M059J (cell line): ENCODE results near the gene NAA35. TPM values are rescaled to one million over a fixed set of nuclear protein-coding genes. Genes with fewer than 3 reads are reported as not detected.
"Not testable (repeated sequence)": the region's sequence is repeated elsewhere in the genome, so short reads cannot be mapped to it uniquely, and the experiment has no call there.

Experiments used
- DNase-seq: peaks from one replicate; pipeline ENCODE4 v3.0.0-alpha.2; 2012; ENCODE audit warnings: low read depth
- total RNA-seq: library from RNA; depleted of rRNA; stranded (reverse); fragments of >200 nt; shearing (Covaris generic); gene quantifications from 2 replicates; pipeline ENCODE4 v1.2.3, GENCODE V29; 2014

Gene NAA35
- total RNA-seq, 1 experiment from 2014 or later: 28.1 TPM

DNA sequence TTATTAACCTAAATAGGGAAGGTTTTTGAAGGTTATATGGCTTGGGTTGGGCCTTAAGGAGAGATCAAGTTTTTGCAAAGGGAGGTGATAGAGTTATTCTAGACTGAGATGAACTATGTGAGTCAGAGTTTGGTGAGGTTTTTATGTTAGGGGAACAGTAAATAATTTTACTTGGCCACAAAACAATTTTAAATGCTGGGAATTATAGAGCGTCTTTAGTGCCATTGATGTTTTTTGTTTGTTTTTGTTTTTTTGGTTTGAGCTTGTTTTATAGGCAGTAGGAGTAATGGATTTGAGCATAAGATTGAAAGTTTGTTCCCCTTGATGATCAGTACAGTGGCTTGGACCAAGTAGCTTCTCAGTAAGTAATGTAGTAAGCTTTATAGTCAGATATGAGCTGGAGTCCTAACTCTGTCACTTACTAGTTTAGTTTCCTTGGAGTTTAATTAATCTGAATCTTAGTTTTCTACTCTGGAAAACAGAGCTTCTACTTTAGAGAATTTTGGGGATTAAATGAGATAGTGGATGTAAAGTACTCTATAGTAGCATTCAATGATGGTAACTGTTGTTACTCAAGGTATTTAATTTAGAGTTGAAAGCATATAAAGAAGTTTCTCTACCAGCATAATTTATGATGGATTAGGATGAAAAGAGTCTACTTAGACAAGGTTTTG lies 2.9 kb downstream of the NAA35 start:
- DNase-seq: no peak

DNA sequence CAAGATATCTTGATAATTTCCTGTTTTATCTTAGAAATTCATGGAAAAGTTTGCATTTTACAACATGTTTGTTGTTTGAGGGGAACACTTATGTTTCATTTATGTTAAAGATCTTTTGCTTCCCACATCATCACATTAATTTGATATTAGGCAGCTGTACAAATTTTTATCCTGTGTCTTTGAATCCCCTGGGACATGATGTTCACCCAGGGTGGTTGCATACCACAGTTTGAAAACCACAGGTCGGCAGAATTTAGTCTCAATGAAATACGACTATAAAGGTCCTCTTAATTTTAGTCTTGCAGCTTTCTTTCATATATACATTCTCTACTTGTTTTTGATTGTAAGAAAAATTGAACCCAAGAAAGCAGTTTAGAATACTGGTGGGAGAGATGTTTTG lies 3.7 kb downstream of the NAA35 start:
- no peak for DNase-seq

DNA sequence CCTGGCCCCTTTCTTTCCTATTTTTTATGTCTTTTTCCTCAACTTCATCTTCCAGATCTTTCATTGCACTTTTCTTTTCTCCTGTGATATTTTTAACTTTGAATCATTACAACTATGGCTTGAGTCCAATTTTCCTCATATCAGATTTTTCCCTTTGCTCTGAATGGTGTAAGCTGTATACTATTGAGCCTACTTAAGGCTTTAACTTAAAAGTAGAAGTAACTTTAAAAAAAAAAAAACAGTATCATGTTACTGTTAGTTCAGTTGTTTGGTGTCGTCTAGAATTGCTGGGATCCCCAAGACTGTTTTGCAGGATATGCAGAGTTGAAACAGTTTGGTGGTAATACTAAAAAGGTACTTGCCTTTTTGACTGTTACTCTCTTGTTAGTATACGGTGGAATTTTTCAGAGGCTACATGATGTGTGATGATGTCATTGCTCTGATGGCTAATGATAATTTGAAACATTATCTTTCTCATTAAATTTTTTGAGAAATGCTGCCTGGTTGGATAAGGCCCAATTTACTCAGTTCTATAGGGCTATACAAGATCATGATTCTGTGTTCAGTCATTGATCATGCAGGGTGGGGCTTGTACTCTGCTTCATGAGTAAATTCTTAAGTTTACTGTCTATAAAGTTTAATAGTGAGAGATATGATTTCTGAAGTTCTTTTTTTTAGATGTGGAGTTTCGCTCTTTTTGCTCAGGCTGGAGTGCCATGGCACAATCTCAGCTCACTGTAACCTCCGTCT lies 8.8 kb downstream of the NAA35 start:
- DNase-seq: no peak

DNA sequence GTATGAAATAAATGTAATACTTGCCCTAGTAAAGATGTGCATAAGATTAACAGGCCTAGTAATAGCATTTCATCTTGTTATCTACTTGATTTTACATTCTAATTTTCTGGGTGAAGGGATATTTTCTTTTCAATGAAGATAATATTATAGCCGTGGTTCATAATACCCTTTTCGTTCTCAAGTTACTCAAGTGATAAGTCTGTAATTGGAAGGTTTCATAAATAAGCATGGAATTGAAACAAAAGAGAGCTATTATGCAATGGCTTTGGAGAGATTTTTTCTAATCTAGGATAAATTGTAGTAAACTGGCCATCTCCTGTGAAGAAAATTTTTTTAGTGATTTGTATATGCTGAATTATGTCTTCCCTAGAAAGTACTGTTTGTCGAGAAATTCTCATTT lies 19.0 kb downstream of the NAA35 start:
- DNase-seq: no peak

DNA sequence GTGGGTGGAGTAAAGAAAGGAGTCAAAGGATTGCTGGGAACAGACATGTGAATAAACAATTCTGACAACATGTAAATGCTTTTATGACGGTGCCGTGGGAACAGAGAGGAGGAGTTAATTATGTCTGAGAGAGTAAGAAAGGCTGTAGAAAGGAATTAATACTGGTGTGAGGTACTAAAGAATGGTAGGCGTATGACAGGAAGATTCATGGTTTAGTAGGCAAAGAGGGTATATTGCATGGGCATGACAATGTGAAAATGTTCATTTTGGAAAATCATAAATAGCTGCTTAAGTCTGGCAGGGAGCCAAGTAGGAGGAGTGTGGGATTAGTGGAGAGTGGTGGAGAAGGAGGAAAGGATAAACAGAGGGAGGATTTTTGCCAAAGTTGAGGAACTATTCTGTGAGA lies 19.7 kb downstream of the NAA35 start:
- peak; percentile 11 for DNase-seq

DNA sequence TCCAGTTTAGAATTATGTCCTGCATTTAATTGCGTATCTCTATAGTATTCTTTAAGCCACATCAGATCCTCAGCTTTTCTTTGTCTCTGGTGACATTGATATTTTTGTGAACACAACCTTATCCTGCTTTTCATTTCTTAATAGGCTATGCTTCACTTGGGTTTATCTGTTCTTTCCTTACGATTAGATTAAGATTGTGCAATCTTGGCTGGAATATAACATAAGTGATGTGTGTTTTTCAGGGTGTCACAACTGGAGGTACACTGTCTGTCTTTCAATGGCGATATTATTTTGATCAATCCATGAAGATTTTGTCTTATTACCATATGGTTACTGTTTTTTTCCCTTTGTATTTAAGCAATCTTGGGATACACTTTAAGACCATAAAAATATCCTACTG lies 23.6 kb downstream of the NAA35 start:
- DNase-seq: no peak

DNA sequence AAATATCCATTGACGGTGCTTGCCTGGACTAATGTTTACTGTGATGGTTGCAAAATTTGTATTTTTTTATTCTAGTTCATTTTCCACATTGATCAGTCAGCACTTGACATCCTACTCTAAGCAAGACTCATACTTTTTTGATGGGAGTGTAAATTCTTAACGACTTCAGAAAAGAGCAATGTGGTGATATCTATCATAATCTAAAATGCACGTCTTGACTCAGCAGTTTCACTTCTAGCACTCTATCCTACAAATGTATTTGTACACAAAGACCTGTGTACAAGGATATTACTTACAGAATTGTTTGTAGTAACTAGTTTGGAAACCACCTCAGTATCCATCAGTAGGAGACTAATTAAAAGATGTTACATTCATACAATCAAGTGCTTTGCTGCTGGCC lies 24.0 kb downstream of the NAA35 start:
- DNase-seq: no peak

DNA sequence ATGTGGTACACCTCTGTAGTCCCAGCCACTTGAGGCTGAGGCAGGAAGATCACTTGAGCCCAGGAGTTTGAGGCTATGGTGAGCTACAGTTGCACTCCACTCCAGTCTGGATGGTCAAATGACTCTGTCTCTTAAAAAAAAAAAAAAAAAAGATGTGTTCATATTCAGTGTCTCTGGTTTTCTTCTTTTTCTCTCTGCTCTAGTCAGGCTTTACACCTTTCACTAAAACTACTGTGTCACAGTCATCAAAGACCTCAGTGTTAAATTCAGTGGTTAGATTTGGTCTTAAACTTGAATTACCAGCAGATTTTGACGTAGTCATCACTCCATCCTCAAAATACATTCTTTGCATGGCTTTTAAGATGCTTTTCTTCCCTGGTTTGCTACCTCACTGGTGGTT lies 28.8 kb downstream of the NAA35 start:
- DNase-seq: no peak

DNA sequence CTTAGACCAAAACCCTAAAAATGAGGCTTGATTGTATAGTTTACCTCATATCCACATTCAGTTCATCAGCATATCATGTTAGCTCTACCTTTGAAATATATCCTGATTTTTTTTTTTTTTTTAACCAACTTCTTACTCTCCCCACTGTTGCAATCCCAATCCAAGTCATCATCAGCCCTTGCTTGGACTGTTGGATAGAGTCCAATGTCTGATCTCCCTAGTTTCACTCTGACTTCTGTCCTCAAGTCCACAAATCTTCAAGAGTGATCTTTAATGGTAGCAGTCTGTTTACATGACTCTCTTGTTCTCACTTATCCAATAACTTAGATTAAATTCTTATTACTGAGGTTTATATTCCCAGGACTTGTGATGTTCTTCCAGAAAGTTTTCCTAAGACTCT lies 30.8 kb downstream of the NAA35 start:
- peak; percentile 9 for DNase-seq

DNA sequence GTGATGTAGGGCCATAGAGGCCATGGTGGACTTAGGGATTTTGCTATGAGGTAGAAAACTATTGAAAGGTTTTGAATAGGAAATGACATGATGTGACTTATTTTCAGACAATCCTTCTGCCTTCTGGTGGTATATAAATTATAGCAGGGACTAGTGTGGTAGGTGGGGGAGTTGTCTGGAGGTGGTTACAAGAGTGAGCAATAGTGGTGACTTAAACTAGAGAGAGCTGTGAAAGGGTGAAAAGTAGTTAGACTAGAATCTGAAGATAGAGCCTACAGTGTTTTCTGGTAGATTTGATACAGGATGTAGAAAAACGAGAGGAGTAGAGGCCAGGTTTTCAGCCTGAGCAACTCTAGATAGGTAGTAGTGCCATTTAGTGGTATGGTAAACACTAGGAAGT lies 32.3 kb downstream of the NAA35 start:
- DNase-seq: no peak

DNA sequence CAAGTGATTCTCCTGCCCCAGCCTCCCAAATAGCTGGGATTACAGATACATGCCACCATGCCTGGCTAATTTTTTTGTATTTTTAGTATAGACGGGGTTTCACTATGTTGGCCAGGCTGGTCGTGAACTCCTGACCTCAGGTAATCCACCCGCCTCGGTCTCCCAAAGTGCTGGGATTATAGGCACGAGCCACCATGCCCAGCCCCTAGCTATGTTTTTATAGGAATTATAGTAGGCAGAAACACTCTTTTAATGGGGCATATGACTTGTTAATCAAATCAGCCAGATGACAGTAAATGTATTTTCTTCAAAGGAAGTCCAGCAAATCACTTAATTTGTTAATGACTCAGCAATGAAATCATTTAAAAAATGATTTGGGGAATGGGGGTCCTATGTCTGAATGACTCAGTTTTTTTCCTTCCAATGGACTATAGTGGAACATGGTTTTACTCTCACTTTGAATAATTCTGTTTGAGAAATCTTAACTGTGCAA lies 33.2 kb downstream of the NAA35 start:
- DNase-seq: not testable (repeated sequence)

DNA sequence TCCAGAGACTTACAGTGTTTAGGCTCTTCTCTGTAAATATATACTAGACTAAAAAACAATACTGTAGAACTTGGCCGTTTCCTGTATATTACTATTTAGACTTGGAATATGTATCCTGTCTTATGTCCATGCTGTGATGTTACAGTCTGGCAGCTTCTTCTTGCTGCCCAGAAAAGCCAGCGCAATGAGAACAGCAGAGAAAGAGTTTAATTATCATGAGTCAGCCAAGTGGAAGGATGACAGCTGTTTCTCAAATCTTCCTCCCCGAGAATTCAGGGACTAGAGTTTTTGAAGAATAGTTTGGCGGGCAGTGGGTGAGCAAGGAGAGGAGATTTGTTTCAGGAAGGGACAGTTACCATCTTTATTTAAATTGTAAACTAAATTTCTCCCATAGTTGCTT lies 37.5 kb downstream of the NAA35 start:
- DNase-seq: no peak

DNA sequence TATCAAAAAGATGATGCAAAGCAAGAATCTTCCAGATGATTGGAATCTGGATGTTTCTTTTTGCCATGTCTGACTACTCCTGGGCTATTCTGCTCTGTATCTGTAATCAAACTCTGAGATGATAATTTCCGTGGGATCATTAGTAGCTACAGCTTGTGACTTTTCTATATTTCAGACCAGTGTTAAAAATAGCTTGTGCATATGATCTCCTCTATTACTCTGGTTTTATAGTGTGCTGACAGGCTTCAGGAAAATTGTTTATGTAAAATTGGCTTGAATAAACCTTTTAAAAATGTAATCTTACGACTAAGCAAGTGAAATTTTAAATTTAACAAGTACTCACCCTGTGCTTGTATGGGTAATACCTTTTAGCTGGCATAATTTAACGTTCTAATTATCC lies 40.4 kb downstream of the NAA35 start:
- DNase-seq: no peak

DNA sequence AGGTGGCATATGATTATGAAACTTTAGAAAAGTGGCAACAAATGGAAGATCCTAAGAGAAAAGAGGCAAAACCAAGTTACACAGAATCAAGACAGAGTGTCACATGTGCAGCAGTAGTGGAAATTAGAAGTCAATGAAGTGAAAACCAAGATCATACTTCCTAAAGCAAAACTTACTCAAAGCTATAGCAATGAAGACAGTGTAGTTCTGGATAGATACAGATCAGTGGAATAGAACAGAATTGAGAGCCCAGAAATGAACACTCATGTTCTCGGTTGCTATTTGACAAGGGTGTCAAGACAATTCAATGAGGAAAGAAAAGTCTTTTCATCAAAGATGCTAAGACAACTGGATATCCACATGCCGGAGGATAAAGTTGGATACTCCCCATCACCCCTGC lies 43.5 kb downstream of the NAA35 start:
- DNase-seq: no peak

DNA sequence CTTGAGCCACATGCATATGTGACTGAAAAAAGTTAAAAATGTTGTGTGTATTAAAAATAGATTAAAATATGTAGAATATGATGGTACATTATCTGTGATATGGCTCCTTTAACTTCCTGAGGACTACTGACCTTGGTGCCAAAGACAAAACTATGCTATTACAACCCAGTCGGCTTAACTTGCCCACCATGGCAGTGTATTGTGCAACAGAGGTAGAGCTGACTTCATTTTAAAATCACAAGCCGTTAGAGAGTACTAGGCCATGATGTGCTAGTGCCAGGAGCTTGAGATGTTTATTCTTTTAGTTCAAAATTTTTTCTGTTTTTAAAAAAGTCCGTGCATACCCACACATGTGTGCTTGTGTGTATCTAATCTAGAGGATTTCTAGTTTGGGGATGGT lies 46.3 kb downstream of the NAA35 start:
- DNase-seq: no peak

DNA sequence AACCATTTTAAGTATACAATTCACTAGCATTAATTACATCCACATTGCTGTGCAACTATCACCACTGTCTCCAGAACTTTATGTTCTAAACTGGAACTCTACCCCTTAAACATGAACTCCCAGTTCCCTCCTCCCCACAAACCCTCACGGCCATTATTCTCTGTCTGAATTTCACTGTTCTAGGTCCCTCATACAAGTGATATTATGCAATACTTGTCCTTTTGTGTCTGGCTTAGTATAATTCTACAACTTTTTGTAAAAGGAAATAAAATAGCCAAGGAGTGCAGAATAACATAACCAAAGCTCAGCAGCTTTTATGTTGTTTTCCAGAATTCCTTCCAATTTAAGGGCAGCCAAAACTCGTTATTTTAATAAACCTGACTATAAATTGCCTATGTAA lies 53.2 kb downstream of the NAA35 start:
- DNase-seq: no peak

DNA sequence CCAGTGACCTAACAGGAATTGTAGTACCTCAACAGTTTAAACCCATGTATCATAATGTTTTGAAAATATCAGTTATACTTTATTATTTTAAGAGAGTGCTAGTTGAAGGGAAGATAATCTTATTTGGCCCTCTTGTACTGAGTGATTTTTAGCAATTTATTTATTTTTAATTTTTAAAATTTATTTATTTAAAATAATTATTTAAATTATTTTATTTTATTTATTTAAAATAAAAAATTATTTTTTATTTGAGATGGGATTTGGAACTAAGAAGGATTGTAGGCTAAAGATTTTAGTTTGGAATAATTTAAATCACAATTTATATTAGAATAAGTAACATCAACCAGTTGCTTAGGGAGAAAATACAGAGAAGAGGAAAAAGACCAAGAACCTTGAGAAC lies 54.2 kb downstream of the NAA35 start:
- no peak for DNase-seq

DNA sequence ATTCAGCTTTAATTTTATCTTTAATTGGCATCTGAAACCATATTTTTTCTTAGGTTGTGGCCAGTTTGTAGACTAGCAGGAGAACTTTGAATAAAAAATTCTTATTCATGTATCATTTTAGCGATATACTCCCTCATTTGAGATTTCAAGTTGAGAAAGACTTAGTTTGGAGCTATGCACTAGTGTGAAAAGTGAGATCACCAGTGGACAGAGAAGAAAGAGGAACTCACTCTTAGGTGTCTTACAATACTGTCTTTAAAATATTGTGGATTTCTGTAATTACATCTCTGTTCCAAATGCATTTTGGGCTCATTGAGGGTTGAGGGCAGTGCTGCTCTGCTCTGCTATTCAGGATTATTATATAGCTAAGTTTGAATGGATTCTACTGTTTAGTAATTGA lies 54.7 kb downstream of the NAA35 start:
- DNase-seq: no peak

DNA sequence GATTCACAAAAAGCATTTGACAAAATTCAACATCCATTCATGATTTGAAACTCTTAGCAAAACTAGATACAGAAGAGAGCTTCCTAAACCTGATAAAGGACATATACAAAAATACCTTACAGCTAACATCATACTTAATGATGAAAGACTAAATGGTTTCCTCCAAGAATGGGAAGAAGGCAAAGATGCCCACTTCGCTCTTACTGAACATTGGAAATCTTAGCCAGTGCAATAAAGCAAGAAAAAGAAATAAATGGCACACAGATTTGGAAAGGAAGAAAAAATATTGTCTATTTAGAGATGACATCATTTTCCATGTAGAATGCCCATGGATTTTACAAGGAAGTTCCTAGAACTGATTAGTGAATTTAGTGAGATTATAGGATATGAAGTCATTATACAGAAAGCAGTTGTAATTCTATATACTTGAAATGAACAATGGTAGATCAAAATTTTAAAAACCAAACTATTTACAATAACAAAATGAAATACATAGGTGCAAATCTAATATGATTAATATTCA lies 64.4 kb downstream of the NAA35 start:
- no peak for DNase-seq

DNA sequence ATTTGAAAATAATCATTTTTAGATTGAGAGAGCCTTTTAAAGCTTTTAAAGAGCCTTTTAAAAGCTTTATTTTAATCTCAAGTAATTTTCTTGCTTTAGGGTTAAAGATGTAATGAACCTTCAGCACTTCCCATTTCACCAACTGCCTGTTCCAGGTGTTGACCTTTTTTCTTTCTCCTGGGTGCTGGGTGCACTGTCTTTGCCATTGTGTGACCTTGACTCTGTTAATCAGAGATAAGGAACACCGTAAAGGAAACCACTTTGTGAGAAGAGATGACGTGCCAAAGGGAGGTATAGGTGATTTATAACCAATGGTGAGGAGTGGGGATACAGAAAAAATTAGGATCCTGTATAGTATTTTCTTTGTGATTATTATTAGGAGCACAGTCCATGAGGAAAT lies 68.2 kb downstream of the NAA35 start:
- no peak for DNase-seq

DNA sequence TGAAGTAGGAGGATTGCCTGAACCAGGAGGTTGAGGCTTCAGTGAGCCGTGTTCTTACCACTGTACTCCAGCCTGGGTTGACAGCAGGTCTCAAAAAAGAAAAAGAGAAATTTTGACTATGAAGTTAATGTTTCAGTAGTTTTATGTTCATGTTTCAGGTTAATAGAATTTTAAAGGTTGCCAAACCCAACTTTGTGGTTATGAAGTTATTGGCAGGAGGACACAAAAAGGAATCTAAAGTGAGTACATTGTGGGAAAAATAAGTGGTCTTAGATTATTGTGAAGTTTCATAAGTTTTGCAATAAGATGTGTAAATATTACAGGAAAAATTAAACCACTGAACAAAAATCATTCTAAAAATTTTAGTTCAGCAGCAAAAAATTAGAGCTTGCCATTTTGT lies 79.8 kb downstream of the NAA35 start:
- DNase-seq: no peak

DNA sequence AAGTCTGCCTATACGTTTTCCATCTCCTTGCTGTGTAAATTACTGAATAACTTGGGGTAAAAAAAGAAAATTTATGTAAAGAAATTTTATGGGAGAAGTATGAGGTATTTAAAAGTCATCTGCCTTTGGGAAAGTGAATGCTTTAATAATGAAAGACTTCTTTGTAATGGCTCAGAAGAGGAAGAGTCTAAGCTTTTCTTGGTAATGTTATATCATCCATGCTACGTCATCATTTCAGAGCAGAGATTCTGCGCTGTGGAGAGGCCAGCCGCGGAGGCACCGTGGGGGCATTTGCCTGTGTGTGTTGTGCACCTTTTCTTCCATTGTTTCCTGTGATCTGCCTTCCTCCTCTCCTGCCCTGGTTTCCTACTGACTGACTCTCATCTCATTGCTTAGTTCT lies 80.2 kb downstream of the NAA35 start:
- no peak for DNase-seq

DNA sequence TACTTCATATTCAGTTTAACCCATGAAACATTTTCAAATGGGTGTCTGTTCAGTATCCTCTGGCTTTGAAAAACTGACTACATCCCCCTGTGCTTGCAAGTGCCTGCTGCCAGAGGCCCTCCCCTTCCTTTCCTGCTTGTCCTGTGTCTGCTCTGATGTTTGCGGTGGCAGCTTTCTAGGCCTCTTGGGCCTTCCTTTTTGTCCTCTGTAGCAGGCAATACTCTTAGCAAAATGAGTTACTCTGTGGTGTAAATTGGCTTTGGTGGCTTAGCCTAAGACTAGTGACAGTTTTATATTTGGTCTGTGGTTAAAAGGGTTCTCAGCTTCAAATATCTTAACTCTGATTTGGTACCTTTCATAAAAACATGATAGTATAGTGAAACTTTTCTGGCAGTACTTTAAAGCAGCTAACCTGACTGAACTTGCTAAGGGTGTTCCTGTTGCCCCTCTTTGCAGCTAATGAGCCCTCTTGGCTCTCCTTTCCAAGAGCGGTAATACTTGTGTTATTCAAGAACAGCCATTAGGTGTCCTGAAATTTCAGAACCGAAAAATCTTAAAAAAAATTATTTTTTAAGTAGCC lies 81.8 kb downstream of the NAA35 start:
- DNase-seq: no peak
